Esophagus (tissue), 2 donors: ENCODE measurements around the gene CD160. TPM values are rescaled to one million over a fixed set of nuclear protein-coding genes. Genes with fewer than 3 reads are reported as not detected.
"Not testable (repeated sequence)": the region's sequence is repeated elsewhere in the genome, so short reads cannot be mapped to it uniquely, and the experiment has no call there.

Source experiments
- H3K27ac ChIP-seq, 2 donors: one replicate each; pipeline ENCODE4 v1.5.1; 2013; ENCODE audit warnings: low read depth in 2 of 2, mild to moderate bottlenecking in 2 of 2, inconsistent platforms in 1 of 2, low read length in 1 of 2, moderate library complexity in 1 of 2
- H3K27me3 ChIP-seq, 2 donors: one replicate each; pipeline ENCODE4 v1.6.1; 2013; ENCODE audit warnings: low read length in 2 of 2, control low read depth in 1 of 2, mild to moderate bottlenecking in 1 of 2; ENCODE audit not compliant: insufficient read depth in 2 of 2, control insufficient read depth in 1 of 2
- H3K36me3 ChIP-seq, 2 donors: one replicate each; pipeline ENCODE4 v1.6.1; 2013; ENCODE audit warnings: low read length in 1 of 2; ENCODE audit not compliant: control insufficient read depth in 2 of 2, insufficient read depth in 2 of 2
- H3K4me1 ChIP-seq, 2 donors: one replicate each; pipeline ENCODE4 v1.6.1; 2013; ENCODE audit warnings: low read length in 1 of 2; ENCODE audit not compliant: control insufficient read depth in 2 of 2, insufficient read depth in 2 of 2
- H3K4me3 ChIP-seq, 2 donors: one replicate each; pipeline ENCODE4 v1.5.1; 2013; ENCODE audit warnings: low read length in 2 of 2, mild to moderate bottlenecking in 2 of 2, low read depth in 1 of 2, moderate library complexity in 1 of 2
- H3K9me3 ChIP-seq, 2 donors: one replicate each; pipeline ENCODE4 v1.6.1; 2013; ENCODE audit warnings: mild to moderate bottlenecking in 2 of 2, low read depth in 1 of 2, low read length in 1 of 2, moderate library complexity in 1 of 2; ENCODE audit not compliant: control insufficient read depth in 2 of 2, insufficient read depth in 1 of 2
- WGBS, 2 donors: extraction: QIAGEN DNeasy Blood & Tissue Kit; methylation state at CpG; one replicate each; pipeline ENCODE4 v1.1.7; 2013; 5-methylcytosine and 5-hydroxymethylcytosine counted together
- polyA plus RNA-seq, 2 donors: library from polyadenylated mRNA; stranded (reverse); fragments of 200-250 nt; gene quantifications; one replicate each; pipeline ENCODE4 v1.2.3, GENCODE V29; 2013
- donor health status: healthy with polysubstance abuse.
- donor health status: Bipolar disorder and iron deficiency.

Gene CD160
- polyA plus RNA-seq, 2 donors = 0.05 to 0.71 TPM

GRCh38 chr1:145765585-145766360 is 46.5 kb downstream of the CD160 start:
- not testable (repeated sequence) for H3K27me3 ChIP-seq, H3K27ac ChIP-seq, H3K36me3 ChIP-seq, H3K4me1 ChIP-seq, H3K4me3 ChIP-seq, H3K9me3 ChIP-seq
- 78 to 97% methylated on average over 3 to 5 of the region's 5 CpGs for WGBS, 2 donors

- H3K4me3 ChIP-seq, H3K4me1 ChIP-seq, H3K27me3 ChIP-seq, H3K36me3 ChIP-seq, H3K27ac ChIP-seq, H3K9me3 ChIP-seq: not testable (repeated sequence)
- 94 to 96% methylated on average over 17 to 29 of the region's 29 CpGs for WGBS, 2 donors
Measured at GRCh38 chr1:145766926-145767325, 47.6 kb downstream of the CD160 start.

GRCh38 chr1:145768004-145768403 is 48.7 kb downstream of the CD160 start:
- not testable (repeated sequence) for H3K27ac ChIP-seq, H3K36me3 ChIP-seq, H3K27me3 ChIP-seq, H3K9me3 ChIP-seq, H3K4me3 ChIP-seq, H3K4me1 ChIP-seq
- 98% methylated on average over 9 to 10 of the region's 10 CpGs for WGBS, 2 donors

GRCh38 chr1:145771056-145771455 is 51.8 kb downstream of the CD160 start:
- Histone ChIP-seq H3K9me3 (no peaks in the 10 kb centered on the region), H3K36me3 (peaks cover 0 to 1% of the 10 kb centered on the region in 2 donors), H3K4me1 (no peaks in the 10 kb centered on the region), H3K4me3 (no peak overlapping the region), H3K27ac (no peak overlapping the region), H3K27me3 (no peaks in the 10 kb centered on the region)
- 83 to 95% methylated on average over 1 of the region's 1 CpG for WGBS, 2 donors

GRCh38 chr1:145773423-145773822 is 54.1 kb downstream of the CD160 start:
- no peaks in the 10 kb centered on the region for H3K27me3 ChIP-seq
- H3K9me3 ChIP-seq = no peaks in the 10 kb centered on the region
- H3K4me3 ChIP-seq = no peak overlapping the region
- H3K27ac ChIP-seq = no peak overlapping the region
- H3K36me3 ChIP-seq = peaks cover 0 to 1% of the 10 kb centered on the region in 2 donors
- H3K4me1 ChIP-seq = no peaks in the 10 kb centered on the region
- WGBS, 2 donors = 88 to 96% methylated on average over 1 of the region's 1 CpG

- 85 to 86% methylated on average over 1 of the region's 1 CpG for WGBS, 2 donors
- Histone ChIP-seq H3K27me3 (no peaks in the 10 kb centered on the region), H3K9me3 (no peaks in the 10 kb centered on the region), H3K4me1 (no peaks in the 10 kb centered on the region), H3K4me3 (no peak overlapping the region), H3K36me3 (no peaks in the 10 kb centered on the region), H3K27ac (no peak overlapping the region)
Measured at GRCh38 chr1:145777357-145778145, 58.3 kb downstream of the CD160 start.

GRCh38 chr1:145778146-145778540 is 58.8 kb downstream of the CD160 start:
- no peaks in the 10 kb centered on the region for H3K4me1 ChIP-seq
- H3K27me3 ChIP-seq = no peaks in the 10 kb centered on the region
- no peak overlapping the region for H3K27ac ChIP-seq
- H3K9me3 ChIP-seq = no peaks in the 10 kb centered on the region
- 89 to 90% methylated on average over 1 of the region's 1 CpG for WGBS, 2 donors
- H3K4me3 ChIP-seq = no peak overlapping the region
- no peaks in the 10 kb centered on the region for H3K36me3 ChIP-seq

- Histone ChIP-seq H3K9me3 (no peaks in the 10 kb centered on the region), H3K4me1 (no peaks in the 10 kb centered on the region), H3K4me3 (no peak overlapping the region), H3K36me3 (no peaks in the 10 kb centered on the region), H3K27ac (peak overlapping the region; percentile 68 to 81), H3K27me3 (no peaks in the 10 kb centered on the region)
- 70 to 72% methylated on average over 10 of the region's 10 CpGs for WGBS, 2 donors
Measured at GRCh38 chr1:145782272-145783099, 63.2 kb downstream of the CD160 start.

GRCh38 chr1:145784409-145784808 is 65.1 kb downstream of the CD160 start:
- H3K4me1 ChIP-seq = no peaks in the 10 kb centered on the region
- 82 to 91% methylated on average over 3 of the region's 3 CpGs for WGBS, 2 donors

More at GRCh38 chr1:145784409-145784808, 65.1 kb downstream of the CD160 start:
- no peak overlapping the region for H3K4me3 ChIP-seq
- no peaks in the 10 kb centered on the region for H3K36me3 ChIP-seq
- peak overlapping the region in 1 of 2 donors; percentile 8 for H3K27ac ChIP-seq
- no peaks in the 10 kb centered on the region for H3K27me3 ChIP-seq
- H3K9me3 ChIP-seq = no peaks in the 10 kb centered on the region
